Activated naive CD8-positive, alpha-beta T cell treated with anti-CD3 and anti-CD28 coated beads for 36 hours (primary cell): Measurements from ENCODE around the gene HMCN1. TPM values are rescaled to one million over a fixed set of nuclear protein-coding genes. Genes with fewer than 3 reads are reported as not detected.

Experiments used
- DNase-seq: peaks from one replicate; pipeline ENCODE4 v3.0.0; 2021
- H3K27ac Mint-ChIP-seq: one replicate; pipeline ENCODE4 v1.8.0; 2022; ENCODE audit warnings: mild to moderate bottlenecking, moderate library complexity, mixed read lengths
- H3K27me3 Mint-ChIP-seq: one replicate; pipeline ENCODE4 v1.8.0; 2022; ENCODE audit warnings: mild to moderate bottlenecking, mixed read lengths
- H3K36me3 Mint-ChIP-seq: one replicate; pipeline ENCODE4 v1.8.0; 2021; ENCODE audit warnings: mild to moderate bottlenecking, mixed read lengths
- H3K4me1 Mint-ChIP-seq: one replicate; pipeline ENCODE4 v1.8.0; 2021; ENCODE audit warnings: mixed read lengths
- H3K4me3 Mint-ChIP-seq: one replicate; pipeline ENCODE4 v1.8.0; 2022; ENCODE audit warnings: mild to moderate bottlenecking, moderate library complexity, mixed read lengths
- H3K9me3 Mint-ChIP-seq: one replicate; pipeline ENCODE4 v1.8.0; 2022; ENCODE audit warnings: mixed read lengths
- total RNA-seq, 2 experiments: library from RNA; stranded (reverse); gene quantifications; one replicate each; pipeline ENCODE4 v1.2.3, GENCODE V29; 2021

The HMCN1 gene
- total RNA-seq, 2 experiments from 2014 or later: 0.02 to 0.04 TPM

DNA sequence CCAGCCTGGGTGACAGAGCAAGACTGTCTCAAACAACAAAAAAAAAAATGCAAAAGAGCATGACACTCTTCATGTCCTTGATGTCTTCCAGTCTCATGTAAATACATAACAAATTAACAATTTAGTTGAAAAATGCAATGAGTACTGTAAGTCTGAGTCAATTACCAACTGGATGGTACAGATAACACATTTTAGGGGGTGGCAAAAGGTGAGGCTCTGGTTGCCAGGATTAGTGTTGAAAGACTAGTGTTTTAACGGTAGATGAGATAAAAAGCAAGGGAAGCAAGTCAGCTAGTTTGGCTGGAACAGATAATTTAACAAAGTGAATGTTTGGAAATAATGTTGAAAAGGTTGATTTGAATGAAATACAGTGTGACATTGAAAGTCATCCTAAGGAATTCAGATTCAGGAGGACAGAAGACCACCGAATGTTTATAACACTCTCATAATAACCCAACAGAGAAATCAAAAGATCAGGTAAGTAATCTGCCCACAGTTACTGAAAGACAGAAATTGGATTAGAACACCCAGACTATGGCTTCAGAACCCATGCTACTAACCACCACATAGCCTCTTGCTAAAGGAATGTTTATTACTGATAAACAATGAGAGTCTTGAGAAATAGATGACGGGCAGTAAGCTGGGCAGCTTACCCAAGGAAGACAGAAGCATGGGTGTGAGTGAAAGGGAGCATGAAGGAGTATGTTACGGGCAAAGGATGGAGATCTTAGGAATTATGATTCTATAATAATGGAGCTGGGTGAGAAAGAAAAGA is 312.4 kb downstream of the HMCN1 start:
- Mint-ChIP-seq H3K4me3 (no peak overlapping the region), H3K27ac (no peak overlapping the region)

DNA sequence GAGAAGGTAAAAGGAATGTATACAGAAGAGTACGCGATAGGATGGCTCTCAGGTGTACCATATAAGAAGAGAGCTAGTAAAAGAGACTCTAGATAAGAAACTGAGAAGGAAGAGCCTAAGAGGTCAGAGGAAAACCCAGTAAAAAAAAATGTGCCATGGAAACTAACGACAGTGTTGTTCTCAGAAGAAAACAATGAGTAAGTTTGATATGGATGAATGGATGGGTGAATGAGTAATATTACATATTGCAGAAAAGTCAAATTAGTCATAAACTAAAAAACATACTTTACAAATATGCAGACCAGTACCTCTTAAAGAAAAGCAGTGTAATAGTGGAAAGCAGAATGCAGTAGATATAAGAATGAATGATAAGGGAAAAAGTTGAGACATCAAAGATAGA is 316.2 kb downstream of the HMCN1 start:
- Mint-ChIP-seq H3K4me3 (no peak overlapping the region), H3K36me3 (no peaks in the 10 kb centered on the region)

More for the DNA sequence above, 312.4 kb downstream of the HMCN1 start:
- DNase-seq: no peak
- Mint-ChIP-seq H3K9me3 (no peaks in the 10 kb centered on the region), H3K27me3 (peaks cover 4% of the 10 kb centered on the region), H3K4me1 (no peaks in the 10 kb centered on the region), H3K36me3 (no peaks in the 10 kb centered on the region)

DNA sequence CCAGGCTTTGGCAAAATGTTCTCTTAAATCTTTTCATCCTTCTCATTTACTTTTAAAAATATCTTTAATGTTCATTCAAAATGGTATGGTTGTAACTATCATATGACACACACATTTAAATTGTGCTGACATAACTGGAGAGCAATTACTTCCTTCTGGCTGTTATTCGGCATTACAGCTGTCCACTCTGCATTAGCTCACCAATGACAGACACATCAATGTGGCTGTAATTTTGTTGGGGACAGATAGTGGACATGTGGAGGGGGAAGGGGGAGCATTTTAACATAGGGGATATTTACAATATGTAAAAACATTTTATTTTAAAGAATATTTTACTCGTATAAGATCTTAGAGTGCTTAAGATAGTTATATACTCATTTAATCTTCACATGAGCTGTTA is 319.8 kb downstream of the HMCN1 start:
- Mint-ChIP-seq H3K36me3 (no peaks in the 10 kb centered on the region), H3K9me3 (no peaks in the 10 kb centered on the region), H3K27me3 (peaks cover 4% of the 10 kb centered on the region)

More for the DNA sequence above, 316.2 kb downstream of the HMCN1 start:
- H3K27me3 Mint-ChIP-seq: peaks cover 4% of the 10 kb centered on the region
- DNase-seq: no peak
- no peak overlapping the region for H3K27ac Mint-ChIP-seq
- H3K4me1 Mint-ChIP-seq: no peaks in the 10 kb centered on the region
- no peaks in the 10 kb centered on the region for H3K9me3 Mint-ChIP-seq

DNA sequence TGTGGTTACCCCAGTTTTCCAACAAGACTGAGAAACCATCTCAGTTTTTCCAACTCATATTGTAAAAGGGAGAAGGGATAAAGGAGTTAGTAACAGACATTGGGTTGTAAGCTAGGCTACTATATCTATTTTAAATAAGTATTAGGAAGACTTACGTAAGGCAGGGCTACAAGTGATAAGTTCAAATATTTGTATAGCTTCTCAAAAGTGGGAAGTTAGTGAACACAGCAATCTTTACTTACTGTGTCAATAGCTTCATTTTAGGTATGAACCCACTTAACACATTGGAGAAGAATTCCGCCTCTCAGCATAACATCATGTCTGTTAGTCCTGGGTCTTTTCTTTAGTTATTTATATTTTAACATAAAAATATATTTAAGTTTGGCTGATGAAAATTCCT is 320.7 kb downstream of the HMCN1 start:
- H3K36me3 Mint-ChIP-seq: no peaks in the 10 kb centered on the region
- no peak for DNase-seq
- no peak overlapping the region for H3K4me3 Mint-ChIP-seq
- peaks cover 4% of the 10 kb centered on the region for H3K27me3 Mint-ChIP-seq
- H3K27ac Mint-ChIP-seq: no peak overlapping the region
- H3K9me3 Mint-ChIP-seq: no peaks in the 10 kb centered on the region
- H3K4me1 Mint-ChIP-seq: no peaks in the 10 kb centered on the region

More for the DNA sequence above, 319.8 kb downstream of the HMCN1 start:
- no peak overlapping the region for H3K4me3 Mint-ChIP-seq
- H3K4me1 Mint-ChIP-seq: no peaks in the 10 kb centered on the region
- no peak overlapping the region for H3K27ac Mint-ChIP-seq
- DNase-seq: no peak

DNA sequence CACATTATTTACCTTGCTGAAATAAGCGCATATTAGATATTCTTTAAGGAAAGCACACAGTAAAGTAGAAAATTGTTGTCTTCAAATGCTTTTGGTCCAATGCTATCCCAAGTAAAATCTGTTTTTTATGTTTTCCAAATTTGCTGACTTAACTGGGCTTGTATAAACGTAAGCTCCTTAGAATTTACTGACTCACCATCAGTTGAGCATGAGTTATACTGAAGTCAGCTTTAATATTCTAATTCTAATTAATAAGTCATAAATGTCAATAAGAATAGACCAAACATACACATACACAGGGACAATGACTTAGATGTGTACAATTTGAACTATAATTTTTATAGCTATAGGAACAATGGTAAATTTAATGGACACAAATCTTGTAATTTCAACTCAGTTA is 321.7 kb downstream of the HMCN1 start:
- H3K4me3 Mint-ChIP-seq: no peak overlapping the region
- no peaks in the 10 kb centered on the region for H3K36me3 Mint-ChIP-seq
- no peak overlapping the region for H3K27ac Mint-ChIP-seq
- H3K4me1 Mint-ChIP-seq: no peaks in the 10 kb centered on the region
- no peak for DNase-seq
- H3K9me3 Mint-ChIP-seq: no peaks in the 10 kb centered on the region
- H3K27me3 Mint-ChIP-seq: peaks cover 4% of the 10 kb centered on the region

DNA sequence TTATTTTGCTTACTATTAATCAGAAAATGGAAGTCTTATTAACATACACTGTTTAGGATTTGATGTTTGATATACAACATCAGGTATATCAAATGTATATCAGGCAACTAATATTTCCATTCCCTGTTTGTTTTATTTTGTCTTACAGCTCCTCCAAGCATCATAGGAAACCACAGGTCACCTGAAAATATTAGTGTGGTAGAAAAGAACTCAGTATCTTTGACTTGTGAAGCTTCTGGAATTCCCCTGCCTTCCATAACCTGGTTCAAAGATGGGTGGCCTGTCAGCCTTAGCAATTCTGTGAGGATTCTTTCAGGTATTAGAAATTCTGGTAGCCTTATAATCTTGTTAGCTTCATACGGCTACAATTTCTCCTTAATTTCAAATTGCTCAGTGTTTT is 322.9 kb downstream of the HMCN1 start:
- no peak overlapping the region for H3K27ac Mint-ChIP-seq
- no peak for DNase-seq
- no peaks in the 10 kb centered on the region for H3K27me3 Mint-ChIP-seq
- H3K36me3 Mint-ChIP-seq: no peaks in the 10 kb centered on the region
- no peak overlapping the region for H3K4me3 Mint-ChIP-seq
- no peaks in the 10 kb centered on the region for H3K9me3 Mint-ChIP-seq
- no peaks in the 10 kb centered on the region for H3K4me1 Mint-ChIP-seq

DNA sequence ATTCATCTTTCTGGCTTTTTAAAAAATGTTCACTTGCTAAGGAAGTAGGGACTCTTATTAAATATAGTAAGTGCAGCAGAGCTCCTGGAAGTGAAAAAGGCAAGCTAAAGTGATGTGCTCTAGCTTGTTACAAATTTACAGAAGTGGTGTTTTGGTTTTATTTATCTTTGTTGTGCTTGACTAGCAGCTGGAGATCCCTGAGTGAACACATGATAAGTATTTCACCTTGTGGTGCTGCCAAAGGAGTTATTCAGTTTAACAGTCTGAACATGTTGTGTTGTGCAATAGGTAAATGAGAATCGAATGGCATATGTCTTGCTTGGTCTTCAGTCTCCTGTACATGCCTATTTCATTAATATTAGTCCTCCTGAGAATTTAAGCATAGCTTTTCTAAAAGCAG is 325.1 kb downstream of the HMCN1 start:
- no peak overlapping the region for H3K4me3 Mint-ChIP-seq
- DNase-seq: no peak
- no peaks in the 10 kb centered on the region for H3K4me1 Mint-ChIP-seq
- H3K36me3 Mint-ChIP-seq: no peaks in the 10 kb centered on the region
- no peaks in the 10 kb centered on the region for H3K9me3 Mint-ChIP-seq
- H3K27ac Mint-ChIP-seq: no peak overlapping the region
- H3K27me3 Mint-ChIP-seq: no peaks in the 10 kb centered on the region

DNA sequence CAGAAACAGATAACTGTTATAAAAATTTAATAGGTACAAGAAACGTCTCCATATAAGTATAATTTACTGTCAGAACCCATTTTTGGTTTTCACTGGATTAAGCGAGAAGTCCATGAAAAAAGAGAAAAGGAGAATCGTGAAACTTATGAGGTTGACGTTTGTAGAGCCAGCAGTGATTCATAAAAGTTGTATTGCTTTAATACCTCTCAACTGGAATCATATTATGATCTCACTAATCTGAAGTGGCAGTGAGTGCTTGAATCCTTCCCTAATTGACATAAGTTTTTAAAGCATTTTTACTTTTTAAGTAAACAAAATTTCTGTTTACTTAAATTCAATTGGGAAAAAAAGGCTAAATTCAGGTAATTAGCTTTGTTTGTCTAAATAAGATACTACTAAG is 325.6 kb downstream of the HMCN1 start:
- no peak overlapping the region for H3K4me3 Mint-ChIP-seq
- H3K4me1 Mint-ChIP-seq: no peaks in the 10 kb centered on the region
- H3K27me3 Mint-ChIP-seq: no peaks in the 10 kb centered on the region
- no peak overlapping the region for H3K27ac Mint-ChIP-seq
- no peaks in the 10 kb centered on the region for H3K9me3 Mint-ChIP-seq
- no peak for DNase-seq
- no peaks in the 10 kb centered on the region for H3K36me3 Mint-ChIP-seq

DNA sequence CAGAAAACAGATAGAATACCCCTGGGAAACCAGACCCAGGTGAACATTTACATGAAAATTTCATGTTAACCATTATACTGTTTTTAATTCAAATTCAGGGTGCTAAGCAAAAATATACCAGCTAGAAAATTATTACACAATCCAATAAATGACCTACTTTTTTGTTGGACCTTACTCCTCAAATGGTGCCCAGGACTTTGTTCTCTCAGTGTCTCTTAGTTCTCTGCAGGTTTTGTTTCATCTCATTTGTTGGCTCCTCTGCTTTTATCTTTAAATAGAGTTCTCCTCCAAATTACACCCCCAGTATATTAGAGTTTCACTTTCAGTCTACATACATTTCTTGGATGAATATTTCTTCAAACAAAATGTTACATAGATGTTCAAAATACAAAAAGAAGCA is 326.0 kb downstream of the HMCN1 start:
- no peak overlapping the region for H3K4me3 Mint-ChIP-seq
- H3K9me3 Mint-ChIP-seq: no peaks in the 10 kb centered on the region
- no peaks in the 10 kb centered on the region for H3K27me3 Mint-ChIP-seq
- H3K4me1 Mint-ChIP-seq: no peaks in the 10 kb centered on the region
- no peak overlapping the region for H3K27ac Mint-ChIP-seq
- no peak for DNase-seq
- no peaks in the 10 kb centered on the region for H3K36me3 Mint-ChIP-seq

DNA sequence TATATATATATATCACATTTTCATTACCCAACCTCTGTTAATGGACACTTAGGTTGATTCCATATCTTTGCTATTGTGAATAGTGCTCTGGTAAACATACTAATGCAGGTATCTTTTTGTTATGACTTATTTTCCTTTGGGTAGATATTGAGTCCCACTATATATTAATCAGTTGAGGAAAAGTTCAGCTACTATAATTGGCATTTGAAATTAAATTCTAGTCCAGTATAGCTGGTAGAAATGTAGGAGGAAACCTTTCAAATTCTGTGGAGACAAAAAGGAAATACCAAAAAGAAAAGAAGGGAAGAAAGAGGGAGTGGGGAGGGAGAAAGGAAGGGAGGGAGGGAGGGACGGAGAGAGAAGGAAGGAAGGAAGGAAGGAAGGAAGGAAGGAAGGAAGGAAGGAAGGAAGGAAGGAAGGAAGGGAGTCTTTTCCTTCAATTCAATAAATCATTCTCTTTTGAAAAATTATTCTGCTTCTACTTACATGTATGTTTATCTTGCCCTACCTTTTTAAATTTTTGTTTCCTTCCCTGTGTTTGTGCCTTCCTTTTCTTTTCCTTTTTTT is 329.0 kb downstream of the HMCN1 start:
- Mint-ChIP-seq H3K36me3 (no peaks in the 10 kb centered on the region), H3K27me3 (peaks cover under 1% of the 10 kb centered on the region), H3K9me3 (no peaks in the 10 kb centered on the region), H3K4me1 (no peaks in the 10 kb centered on the region), H3K4me3 (no peak overlapping the region), H3K27ac (no peak overlapping the region)
- no peak for DNase-seq

DNA sequence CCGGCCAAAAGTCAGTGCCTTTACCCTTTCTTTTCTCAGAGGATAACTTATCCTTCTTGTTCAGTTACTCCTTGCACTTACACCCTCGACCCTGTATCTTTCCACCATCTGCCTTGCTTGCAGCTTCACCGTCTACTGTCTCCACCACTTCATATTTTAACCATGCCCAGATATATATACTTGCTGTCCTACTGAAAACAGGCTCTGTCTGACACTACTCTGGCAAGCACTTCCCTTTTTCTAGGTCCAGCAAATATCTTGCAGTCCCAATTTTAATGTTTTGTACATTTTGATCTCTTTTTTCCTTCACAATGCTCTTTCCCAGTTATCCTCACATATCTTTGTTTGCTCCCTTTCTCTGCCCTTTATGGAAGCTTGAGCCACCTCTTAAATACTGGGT is 332.2 kb downstream of the HMCN1 start:
- H3K9me3 Mint-ChIP-seq: no peaks in the 10 kb centered on the region
- no peaks in the 10 kb centered on the region for H3K36me3 Mint-ChIP-seq
- H3K4me1 Mint-ChIP-seq: no peaks in the 10 kb centered on the region
- DNase-seq: no peak
- no peak overlapping the region for H3K4me3 Mint-ChIP-seq
- H3K27me3 Mint-ChIP-seq: peaks cover 4% of the 10 kb centered on the region
- H3K27ac Mint-ChIP-seq: no peak overlapping the region

DNA sequence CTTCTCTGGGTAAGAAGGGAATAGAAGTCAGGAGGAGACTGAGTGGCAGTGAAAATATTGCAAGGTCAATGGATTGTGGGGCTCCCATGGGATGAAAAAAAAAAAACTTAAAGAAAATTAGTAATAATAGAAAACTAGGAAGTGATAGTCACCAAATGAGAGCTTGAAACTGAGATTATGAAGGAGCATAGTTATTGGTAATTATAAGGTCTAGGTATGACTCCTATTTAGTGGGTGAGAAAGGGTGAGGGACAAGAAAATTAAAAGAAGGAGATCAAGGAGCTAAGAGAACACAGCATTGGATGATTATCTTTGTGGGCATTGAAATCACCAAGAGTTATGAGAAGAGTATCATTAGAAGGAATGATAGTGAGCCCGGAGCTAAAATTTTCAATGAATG is 339.5 kb downstream of the HMCN1 start:
- no peaks in the 10 kb centered on the region for H3K9me3 Mint-ChIP-seq
- no peaks in the 10 kb centered on the region for H3K36me3 Mint-ChIP-seq
- H3K27me3 Mint-ChIP-seq: no peaks in the 10 kb centered on the region
- no peak for DNase-seq
- no peak overlapping the region for H3K4me3 Mint-ChIP-seq
- H3K27ac Mint-ChIP-seq: no peak overlapping the region
- H3K4me1 Mint-ChIP-seq: no peaks in the 10 kb centered on the region

DNA sequence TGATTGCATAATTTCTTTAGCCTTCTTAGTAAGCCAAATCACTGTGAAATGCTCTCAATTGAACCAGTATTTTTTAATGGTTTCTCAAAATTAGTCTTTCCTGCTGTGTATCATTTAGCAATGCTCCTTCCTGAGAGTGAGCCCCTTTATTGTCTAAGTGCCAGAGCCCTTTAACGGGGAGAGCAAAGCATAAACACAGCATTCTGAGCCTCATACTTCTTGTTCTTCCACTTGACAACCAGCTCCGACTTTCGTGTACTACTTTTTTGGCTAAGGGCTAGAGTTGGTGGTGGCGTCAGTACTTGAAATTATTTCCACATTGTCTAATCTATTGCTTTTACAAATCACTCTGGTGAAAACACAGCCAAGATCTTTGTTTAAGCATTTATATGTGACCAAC is 341.8 kb downstream of the HMCN1 start:
- H3K4me1 Mint-ChIP-seq: no peaks in the 10 kb centered on the region
- no peaks in the 10 kb centered on the region for H3K36me3 Mint-ChIP-seq
- H3K4me3 Mint-ChIP-seq: no peak overlapping the region
- no peaks in the 10 kb centered on the region for H3K9me3 Mint-ChIP-seq
- DNase-seq: no peak
- peaks cover 5% of the 10 kb centered on the region for H3K27me3 Mint-ChIP-seq
- no peak overlapping the region for H3K27ac Mint-ChIP-seq

DNA sequence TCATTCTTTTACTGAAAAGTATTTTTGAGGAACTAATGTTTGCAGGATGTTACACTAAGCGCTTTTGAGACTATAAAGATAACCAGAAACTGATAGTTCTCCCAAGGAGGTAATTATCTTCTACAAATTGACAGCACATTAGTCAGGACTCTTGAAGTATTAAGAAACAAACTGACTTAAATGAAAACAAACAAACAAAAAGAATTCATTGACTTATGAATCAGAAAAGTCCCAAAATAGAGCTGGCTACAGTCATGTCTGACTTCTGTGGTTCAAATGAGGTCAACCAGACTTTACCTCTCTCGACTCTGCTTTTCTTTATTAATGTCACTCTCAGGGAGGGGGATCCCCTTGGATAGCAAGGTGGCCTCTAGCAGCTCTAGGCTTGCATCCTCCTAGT is 344.1 kb downstream of the HMCN1 start:
- Mint-ChIP-seq H3K27ac (no peak overlapping the region), H3K4me3 (no peak overlapping the region), H3K4me1 (no peaks in the 10 kb centered on the region), H3K27me3 (peaks cover 10% of the 10 kb centered on the region), H3K36me3 (no peaks in the 10 kb centered on the region), H3K9me3 (no peaks in the 10 kb centered on the region)
- DNase-seq: no peak

DNA sequence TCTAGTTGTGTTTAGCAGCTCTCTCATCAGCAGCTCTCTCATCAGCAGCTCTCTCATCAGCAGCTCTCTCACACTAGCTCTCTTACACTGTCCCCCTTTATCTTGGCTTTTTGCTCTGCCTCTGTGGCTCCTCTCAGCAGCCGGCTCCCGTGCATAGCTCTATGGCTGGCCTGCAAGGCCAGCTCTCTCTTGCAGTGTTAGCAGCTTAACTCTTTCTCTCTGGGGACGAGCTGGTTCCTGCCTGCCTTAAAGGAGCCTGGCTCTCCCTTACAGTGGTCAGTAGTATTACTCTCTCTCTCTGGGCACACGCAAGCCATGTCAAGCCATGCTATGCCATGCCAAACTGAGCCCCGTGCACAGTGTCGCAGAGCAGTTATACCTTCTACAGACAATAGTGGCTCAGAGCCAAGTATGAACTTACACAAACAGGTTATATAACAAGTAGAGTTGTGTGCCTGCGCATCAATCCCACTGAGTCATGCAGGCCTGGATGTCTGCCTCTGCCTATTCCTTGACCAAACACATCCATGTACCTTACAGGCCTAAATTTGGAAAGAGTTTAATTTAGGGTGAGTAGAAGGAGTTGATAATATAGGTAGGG is 345.0 kb downstream of the HMCN1 start:
- Mint-ChIP-seq H3K9me3 (no peaks in the 10 kb centered on the region), H3K36me3 (no peaks in the 10 kb centered on the region)

More for the DNA sequence above, 345.0 kb downstream of the HMCN1 start:
- H3K4me1 Mint-ChIP-seq: no peaks in the 10 kb centered on the region
- DNase-seq: no peak
- H3K27ac Mint-ChIP-seq: no peak overlapping the region
- no peak overlapping the region for H3K4me3 Mint-ChIP-seq
- H3K27me3 Mint-ChIP-seq: peaks cover 10% of the 10 kb centered on the region
